Natural killer cell treated with Interleukin-12 subunit alpha and Interleukin-12 subunit beta and Interleukin-15 and Interleukin-18, amount 100 ng/mL, for 72 hours (primary cell): Measurements from ENCODE around the gene DDIT3. TPM values are rescaled to one million over a fixed set of nuclear protein-coding genes. Genes with fewer than 3 reads are reported as not detected.
A peak's percentile ranks its signal among the peaks of the same experiment; 100 is the strongest.

Experiments
- ATAC-seq, 2 donors: fragments of 150-1000 bp; cut with Tn5 transposase in 1 of 2; sonication (Bioruptor Pico), chemical (Tn5 transposase) in 1 of 2; 2 replicates each; pipeline ENCODE4 v1.10.0; 2021
- DNase-seq: peaks from one replicate; pipeline ENCODE4 v3.0.0; 2022; ENCODE audit warnings: low spot score
- H3K27ac Mint-ChIP-seq, 2 donors: 1 replicate in 1 of 2; 2 replicates in 1 of 2; pipeline ENCODE4 v1.8.0; 2022; ENCODE audit warnings: mixed read lengths in 2 of 2, mild to moderate bottlenecking in 1 of 2, moderate library complexity in 1 of 2
- H3K27me3 Mint-ChIP-seq, 2 donors: 1 replicate in 1 of 2; 2 replicates in 1 of 2; pipeline ENCODE4 v1.8.0; 2022; ENCODE audit warnings: mixed read lengths in 2 of 2
- H3K36me3 Mint-ChIP-seq: one replicate; pipeline ENCODE4 v1.8.0; 2022; ENCODE audit warnings: mixed read lengths
- H3K4me1 Mint-ChIP-seq, 2 donors: 1 replicate in 1 of 2; 2 replicates in 1 of 2; pipeline ENCODE4 v1.8.0; 2022; ENCODE audit warnings: low read depth in 2 of 2, mixed read lengths in 2 of 2, mild to moderate bottlenecking in 1 of 2
- H3K4me3 Mint-ChIP-seq: one replicate; pipeline ENCODE4 v1.8.0; 2022; ENCODE audit warnings: mixed read lengths
- H3K9me3 Mint-ChIP-seq: 2 replicates; pipeline ENCODE4 v1.8.0; 2022; ENCODE audit warnings: mixed read lengths
- total RNA-seq, 2 donors: library from RNA; stranded (reverse); gene quantifications; one replicate each; pipeline ENCODE4 v1.2.3, GENCODE V29; 2022

Gene DDIT3
- total RNA-seq, 2 donors from 2014 or later: 22.2 to 39.8 TPM

- peaks cover 10 to 20% of the 10 kb centered on the region in 2 donors for H3K27me3 Mint-ChIP-seq
- no peaks in the 10 kb centered on the region for H3K36me3 Mint-ChIP-seq
- ATAC-seq (no peak), DNase-seq (no peak)
- H3K4me3 Mint-ChIP-seq: peak overlapping the region; percentile 80
- H3K27ac Mint-ChIP-seq: no peak overlapping the region
- H3K9me3 Mint-ChIP-seq: no peaks in the 10 kb centered on the region
- H3K4me1 Mint-ChIP-seq: peaks cover 13 to 17% of the 10 kb centered on the region in 2 donors
Measured at GRCh38 chr12:57551637-57552305, 31.5 kb upstream of the DDIT3 start.

- Mint-ChIP-seq H3K9me3 (no peaks in the 10 kb centered on the region), H3K4me1 (peaks cover 20 to 24% of the 10 kb centered on the region in 2 donors), H3K27me3 (peaks cover 10 to 20% of the 10 kb centered on the region in 2 donors), H3K4me3 (peak overlapping the region; percentile 80), H3K36me3 (no peaks in the 10 kb centered on the region), H3K27ac (no peak overlapping the region)
- DNase-seq (no peak), ATAC-seq (no peak)
Measured at GRCh38 chr12:57550641-57551549, 30.6 kb upstream of the DDIT3 start.

GRCh38 chr12:57549909-57550640 is 29.8 kb upstream of the DDIT3 start, which contains the start of gene KIF5A:
KIF5A (plus strand) TSS chr12:57550044; CDS start chr12:57550272, 228 bp downstream.
- H3K4me3 Mint-ChIP-seq: peak within 1 kb of the TSS; percentile 80
- H3K4me1 Mint-ChIP-seq: peaks cover 26 to 32% of the 10 kb centered on the region in 2 donors
- DNase-seq (peak; percentile 68), ATAC-seq (peak; percentile 64 to 68)
- peaks cover 10 to 20% of the 10 kb centered on the region in 2 donors for H3K27me3 Mint-ChIP-seq
- no peaks in the 10 kb centered on the region for H3K36me3 Mint-ChIP-seq
- no peak within 1 kb of the TSS for H3K27ac Mint-ChIP-seq
- no peaks in the 10 kb centered on the region for H3K9me3 Mint-ChIP-seq

GRCh38 chr12:57549203-57549908 is 29.0 kb upstream of the DDIT3 start:
- ATAC-seq (no peak), DNase-seq (no peak)
- Mint-ChIP-seq H3K36me3 (no peaks in the 10 kb centered on the region), H3K27ac (no peak overlapping the region), H3K9me3 (no peaks in the 10 kb centered on the region), H3K4me1 (peaks cover 31 to 38% of the 10 kb centered on the region in 2 donors), H3K4me3 (peak overlapping the region; percentile 80), H3K27me3 (peaks cover 10 to 20% of the 10 kb centered on the region in 2 donors)

GRCh38 chr12:57548488-57548887 is 28.2 kb upstream of the DDIT3 start:
- H3K4me3 Mint-ChIP-seq: peak overlapping the region; percentile 80
- H3K27ac Mint-ChIP-seq: no peak overlapping the region
- DNase-seq (no peak), ATAC-seq (no peak)
- no peaks in the 10 kb centered on the region for H3K9me3 Mint-ChIP-seq
- no peaks in the 10 kb centered on the region for H3K36me3 Mint-ChIP-seq
- H3K27me3 Mint-ChIP-seq: peaks cover 7 to 16% of the 10 kb centered on the region in 2 donors
- peaks cover 37 to 44% of the 10 kb centered on the region in 2 donors for H3K4me1 Mint-ChIP-seq

GRCh38 chr12:57548013-57548315 is 27.6 kb upstream of the DDIT3 start:
- H3K9me3 Mint-ChIP-seq: no peaks in the 10 kb centered on the region
- no peaks in the 10 kb centered on the region for H3K36me3 Mint-ChIP-seq
- no peak overlapping the region for H3K4me3 Mint-ChIP-seq
- DNase-seq (no peak), ATAC-seq (no peak)
- H3K27ac Mint-ChIP-seq: no peak overlapping the region
- peaks cover 39 to 44% of the 10 kb centered on the region in 2 donors for H3K4me1 Mint-ChIP-seq
- H3K27me3 Mint-ChIP-seq: peaks cover 1 to 11% of the 10 kb centered on the region in 2 donors

GRCh38 chr12:57547288-57548012 is 27.1 kb upstream of the DDIT3 start:
- no peak for DNase-seq
- H3K27ac Mint-ChIP-seq: peak overlapping the region; percentile 95 to 98
- no peak for ATAC-seq
- H3K36me3 Mint-ChIP-seq: no peaks in the 10 kb centered on the region
- H3K9me3 Mint-ChIP-seq: no peaks in the 10 kb centered on the region
- H3K4me3 Mint-ChIP-seq: peak overlapping the region; percentile 99
- H3K4me1 Mint-ChIP-seq: peaks cover 39 to 44% of the 10 kb centered on the region in 2 donors
- peaks cover 0 to 11% of the 10 kb centered on the region in 2 donors for H3K27me3 Mint-ChIP-seq

- peak within 1 kb of the TSS; percentile 99 for H3K4me3 Mint-ChIP-seq
- H3K4me1 Mint-ChIP-seq: peaks cover 39 to 44% of the 10 kb centered on the region in 2 donors
- no peaks in the 10 kb centered on the region for H3K9me3 Mint-ChIP-seq
Measured at GRCh38 chr12:57546438-57547287, 26.3 kb upstream of the DDIT3 start, which contains the start of gene DCTN2. DCTN2 (minus strand) TSS chr12:57547192; CDS start chr12:57547063, 129 bp downstream.

GRCh38 chr12:57545809-57546437 is 25.6 kb upstream of the DDIT3 start:
- no peaks in the 10 kb centered on the region for H3K36me3 Mint-ChIP-seq
- DNase-seq (no peak), ATAC-seq (no peak)
- peaks cover 39 to 42% of the 10 kb centered on the region in 2 donors for H3K4me1 Mint-ChIP-seq
- peak overlapping the region; percentile 99 for H3K4me3 Mint-ChIP-seq
- H3K27me3 Mint-ChIP-seq: peaks cover 0 to 11% of the 10 kb centered on the region in 2 donors
- H3K27ac Mint-ChIP-seq: peak overlapping the region; percentile 95 to 98
- no peaks in the 10 kb centered on the region for H3K9me3 Mint-ChIP-seq

More at GRCh38 chr12:57546438-57547287, 26.3 kb upstream of the DDIT3 start, which contains the start of gene DCTN2:
- DNase-seq (peak; percentile 94), ATAC-seq (peak; percentile 98 to 99)
- H3K27ac Mint-ChIP-seq: peak within 1 kb of the TSS; percentile 95 to 98
- H3K36me3 Mint-ChIP-seq: no peaks in the 10 kb centered on the region
- H3K27me3 Mint-ChIP-seq: peaks cover 0 to 11% of the 10 kb centered on the region in 2 donors

GRCh38 chr12:57543581-57543980 is 23.3 kb upstream of the DDIT3 start:
- Mint-ChIP-seq H3K4me1 (peaks cover 30 to 37% of the 10 kb centered on the region in 2 donors), H3K27ac (no peak overlapping the region), H3K27me3 (peaks cover 0 to 1% of the 10 kb centered on the region in 2 donors), H3K4me3 (no peak overlapping the region), H3K9me3 (no peaks in the 10 kb centered on the region), H3K36me3 (no peaks in the 10 kb centered on the region)
- DNase-seq: no peak
- ATAC-seq: no peak

- Mint-ChIP-seq H3K4me1 (peaks cover 27 to 30% of the 10 kb centered on the region in 2 donors), H3K4me3 (no peak overlapping the region), H3K9me3 (no peaks in the 10 kb centered on the region), H3K27me3 (no peaks in the 10 kb centered on the region), H3K27ac (no peak overlapping the region), H3K36me3 (no peaks in the 10 kb centered on the region)
- no peak for DNase-seq
- ATAC-seq: no peak
Measured at GRCh38 chr12:57541717-57542116, 21.4 kb upstream of the DDIT3 start.
